Kidney epithelial cell (primary cell): ENCODE data around the gene GNS. TPM values are rescaled to one million over a fixed set of nuclear protein-coding genes. Genes with fewer than 3 reads are reported as not detected.

Source experiments
- DNase-seq: peaks from one replicate; pipeline ENCODE4 v3.0.0-alpha.2; 2010; ENCODE audit warnings: low read depth
- H3K27me3 ChIP-seq: 2 replicates; pipeline ENCODE4 v1.6.0; 2011; ENCODE audit warnings: low read length; ENCODE audit not compliant: control insufficient read depth, insufficient read depth
- H3K36me3 ChIP-seq: 2 replicates; pipeline ENCODE4 v1.5.1; 2011; ENCODE audit warnings: low read length; ENCODE audit not compliant: control insufficient read depth, insufficient read depth
- H3K4me3 ChIP-seq: 2 replicates; pipeline ENCODE4 v1.5.1; 2011; ENCODE audit warnings: low read depth, mild to moderate bottlenecking, control low read depth, low read length
- CTCF ChIP-seq: IDR thresholded peaks from 2 replicates; pipeline ENCODE4 v1.5.1; 2011; ENCODE audit warnings: mild to moderate bottlenecking, moderate library complexity, low read length, control low read depth, inconsistent platforms; ENCODE audit not compliant: insufficient read depth, poor library complexity, severe bottlenecking
- total RNA-seq: library from RNA; depleted of rRNA; stranded (reverse); fragments of >200 nt; gene quantifications from 2 replicates; pipeline ENCODE4 v1.2.3, GENCODE V29; 2015

GNS gene
- total RNA-seq, 1 donor from 2014 or later: 120 TPM

DNA sequence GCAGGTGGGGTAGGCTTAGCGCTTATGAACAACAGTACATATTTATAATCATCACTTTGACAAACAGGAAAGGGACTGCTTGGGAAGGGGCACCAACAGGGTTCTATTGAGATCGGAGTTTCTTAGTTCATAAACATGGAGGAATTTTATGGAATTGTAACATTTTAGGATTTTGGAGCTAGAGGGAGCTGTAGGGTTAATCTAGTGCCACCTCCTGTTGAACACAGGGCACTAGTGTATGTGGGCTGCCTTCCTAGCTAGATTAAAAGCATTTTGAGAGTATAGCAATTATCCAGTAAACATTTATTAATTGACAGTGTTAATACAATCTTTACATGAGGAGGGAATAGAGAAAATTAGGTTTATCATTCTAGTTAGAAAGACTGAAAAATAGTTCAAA, 42.2 kb upstream of the GNS start:
- DNase-seq: no peak
- Histone ChIP-seq H3K4me3 (no peak overlapping the region), H3K36me3 (no peaks in the 10 kb centered on the region), H3K27me3 (no peaks in the 10 kb centered on the region)
- TF ChIP-seq CTCF: peak; percentile 52

DNA sequence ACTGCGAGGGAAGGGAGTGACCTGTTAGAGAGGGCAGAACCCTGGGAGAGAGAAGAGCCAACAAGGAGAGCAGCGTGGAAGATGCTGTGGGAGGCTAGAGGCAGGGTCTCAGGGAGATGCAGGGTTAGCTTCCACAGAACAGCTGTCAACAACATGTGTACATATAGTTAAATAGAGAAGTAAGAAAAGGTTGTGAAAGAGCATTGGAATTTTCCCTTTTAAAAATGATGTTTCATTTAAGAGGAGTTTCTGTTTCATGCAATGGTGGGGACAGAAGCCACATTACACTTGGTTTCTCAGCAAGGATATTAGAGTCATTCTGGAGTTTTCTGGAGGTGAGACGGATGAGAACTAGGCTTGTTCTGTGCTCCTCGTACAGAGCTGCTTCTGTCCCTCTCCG, 41.4 kb upstream of the GNS start:
- TF ChIP-seq CTCF: no peak
- no peak for DNase-seq

GRCh38 chr12:64798165-64798564, 39.0 kb upstream of the GNS start:
- H3K27me3 ChIP-seq: no peaks in the 10 kb centered on the region
- no peak overlapping the region for H3K4me3 ChIP-seq
- no peaks in the 10 kb centered on the region for H3K36me3 ChIP-seq
- no peak for DNase-seq
- no peak for TF ChIP-seq CTCF

More for the DNA sequence above, 41.4 kb upstream of the GNS start:
- Histone ChIP-seq H3K36me3 (no peaks in the 10 kb centered on the region), H3K27me3 (no peaks in the 10 kb centered on the region), H3K4me3 (no peak overlapping the region)

DNA sequence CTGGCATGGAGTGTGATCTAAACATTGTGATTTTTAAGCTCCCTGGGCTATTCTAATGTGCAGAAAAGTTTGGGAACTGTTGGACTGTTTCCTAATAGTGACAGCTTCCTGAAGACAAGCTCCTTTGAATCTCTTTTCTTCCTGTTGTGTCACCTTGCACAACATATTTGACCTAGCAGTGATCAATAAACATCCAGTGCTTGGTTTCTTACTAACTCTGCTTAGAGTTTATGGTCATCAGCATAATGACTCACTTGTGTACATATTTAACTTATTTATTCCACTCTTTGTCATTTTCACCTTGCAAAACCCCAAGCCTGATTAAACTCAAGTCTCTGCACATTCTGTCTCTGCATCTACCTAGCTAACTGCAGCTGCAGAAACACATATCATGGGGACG, 38.0 kb upstream of the GNS start:
- no peak for TF ChIP-seq CTCF
- DNase-seq: no peak
- Histone ChIP-seq H3K36me3 (no peaks in the 10 kb centered on the region), H3K27me3 (no peaks in the 10 kb centered on the region), H3K4me3 (no peak overlapping the region)

DNA sequence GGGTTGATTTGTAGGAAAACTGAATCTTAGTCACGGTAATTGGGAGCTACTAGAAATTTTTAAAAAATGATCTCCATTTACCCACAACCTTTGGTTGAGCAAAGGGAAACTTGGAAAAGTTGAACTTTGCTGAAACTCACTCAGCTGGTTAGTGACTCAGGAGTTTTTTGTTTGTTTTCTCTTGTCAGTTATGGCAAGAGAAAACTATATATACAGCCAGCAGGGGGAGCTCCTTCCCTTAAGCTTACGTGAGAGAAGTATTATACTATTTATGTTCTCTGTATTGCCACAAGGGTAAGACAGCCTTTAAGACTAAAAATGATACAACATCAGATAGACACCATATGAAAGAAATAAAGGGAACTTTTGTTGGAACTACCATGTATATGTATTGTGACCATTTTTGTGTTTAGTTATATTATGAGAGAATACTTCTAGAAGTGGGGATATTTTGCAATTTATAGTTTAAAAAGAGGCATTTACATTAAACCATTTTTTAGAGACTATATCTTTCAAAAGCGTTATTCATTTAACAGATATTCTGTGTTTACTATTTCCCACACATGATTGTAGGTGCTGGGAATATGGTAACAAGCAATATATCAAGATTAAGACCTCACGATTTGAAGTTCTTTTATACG, 37.1 kb upstream of the GNS start:
- Histone ChIP-seq H3K36me3 (no peaks in the 10 kb centered on the region), H3K4me3 (no peak overlapping the region), H3K27me3 (no peaks in the 10 kb centered on the region)
- TF ChIP-seq CTCF: peak; percentile 81
- DNase-seq: peak; percentile 78

GRCh38 chr12:64794305-64794704, 35.1 kb upstream of the GNS start:
- no peaks in the 10 kb centered on the region for H3K27me3 ChIP-seq
- H3K36me3 ChIP-seq: no peaks in the 10 kb centered on the region
- H3K4me3 ChIP-seq: no peak overlapping the region
- no peak for DNase-seq
- no peak for TF ChIP-seq CTCF
